Activated CD4-positive, alpha-beta T cell treated with anti-CD3 and anti-CD28 coated beads for 48 hours (primary cell): ENCODE data around the gene CEP131.

Source experiments
- DNase-seq: peaks from one replicate; pipeline ENCODE4 v3.0.0-alpha.2; 2020

The CEP131 gene

DNA sequence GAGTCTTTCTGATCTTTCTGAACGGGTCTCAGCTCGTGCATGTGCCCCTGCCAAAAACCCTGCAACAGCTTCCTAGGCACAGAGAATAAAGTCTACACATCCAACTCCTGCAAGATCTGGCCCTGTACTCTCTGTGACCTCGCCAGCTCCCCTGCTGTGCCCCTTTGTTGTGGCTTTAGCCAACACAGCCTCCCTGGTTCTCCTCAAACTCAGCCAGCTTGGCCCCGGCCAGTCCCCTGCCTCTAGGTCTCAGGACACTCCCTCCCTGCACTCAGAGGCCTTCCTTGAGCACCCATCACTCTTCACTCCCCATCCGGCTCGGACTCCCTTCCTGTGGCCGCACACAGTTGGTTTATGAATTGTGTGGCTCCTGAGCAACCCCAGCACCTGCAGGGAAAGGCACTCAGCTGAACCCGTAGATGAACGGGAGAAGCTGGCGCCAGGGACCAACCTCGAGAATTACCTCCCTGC is 1.4 kb downstream of the CEP131 start:
- DNase-seq, result no peak

DNA sequence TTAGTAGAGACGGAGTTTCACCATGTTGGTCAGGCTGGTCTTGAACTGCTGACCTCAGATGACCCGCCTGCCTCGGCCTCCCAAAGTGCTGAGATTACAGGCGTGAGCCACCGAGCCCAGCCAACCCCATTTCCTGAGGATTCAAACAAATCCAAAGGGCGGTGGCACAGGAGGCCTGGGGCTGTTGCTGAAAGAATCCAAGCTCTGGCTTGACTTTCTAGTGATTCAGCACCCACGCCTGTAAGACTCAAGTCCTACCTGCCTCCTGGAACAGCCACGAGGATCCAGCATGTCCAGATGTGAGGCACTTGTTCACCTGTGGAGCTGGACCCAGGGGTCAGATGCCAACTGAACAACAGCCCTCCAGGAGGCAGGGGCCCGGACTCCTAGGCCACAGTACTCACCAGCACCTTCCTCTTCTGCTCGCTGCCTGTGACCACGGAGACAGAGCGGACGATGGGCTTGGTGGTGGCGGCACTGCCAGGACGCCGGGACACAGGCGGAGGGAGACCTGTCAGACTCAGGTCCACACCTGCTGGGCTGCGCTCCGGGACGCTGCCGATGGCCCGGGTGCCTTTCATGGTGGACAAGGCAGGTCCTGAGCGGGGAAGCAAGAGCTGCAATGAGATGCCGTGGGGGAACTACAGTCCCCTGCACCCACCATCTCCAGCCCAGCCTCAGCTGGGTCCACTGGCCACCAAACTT is 3.1 kb downstream of the CEP131 start:
- no peak for DNase-seq

DNA sequence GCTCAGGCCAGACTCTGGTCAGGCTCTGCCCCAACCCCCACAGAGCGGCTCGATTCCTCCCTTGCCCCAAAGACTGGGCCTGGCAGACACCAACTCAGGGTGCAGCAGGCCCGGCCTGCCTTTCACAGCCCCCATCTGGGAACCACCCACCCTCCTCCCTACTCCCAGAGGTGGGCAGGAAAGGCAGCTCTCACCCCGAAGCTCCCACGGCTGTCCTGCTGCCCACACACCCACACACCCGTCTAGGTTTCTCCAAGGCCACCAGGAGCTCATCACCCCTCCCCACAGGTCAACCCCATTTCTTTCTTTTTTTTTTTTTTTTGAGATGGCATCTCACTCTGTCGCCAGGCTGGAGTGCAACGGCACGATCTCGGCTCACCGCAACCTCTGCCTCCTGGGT is 3.8 kb downstream of the CEP131 start:
- DNase-seq, result no peak

DNA sequence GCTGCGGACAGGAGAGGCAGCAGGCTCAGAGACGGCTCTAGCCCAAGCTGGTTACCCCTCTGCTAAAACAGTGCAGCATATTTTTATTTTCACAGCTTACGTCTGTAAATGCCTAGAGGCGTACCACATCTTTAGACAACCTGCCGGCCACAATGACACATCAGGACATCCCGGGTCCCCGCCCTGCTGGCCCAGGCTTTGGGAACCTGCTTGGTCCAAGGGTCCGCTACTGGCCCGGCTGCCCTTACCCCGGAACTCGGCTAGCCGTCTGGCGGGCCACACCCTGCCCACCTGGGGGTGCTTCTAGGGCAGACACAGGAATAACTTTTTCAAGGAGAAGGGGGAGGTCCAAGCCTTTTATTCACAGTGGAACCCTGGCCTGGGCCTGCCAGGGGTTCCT is 4.3 kb downstream of the CEP131 start:
- no peak for DNase-seq

DNA sequence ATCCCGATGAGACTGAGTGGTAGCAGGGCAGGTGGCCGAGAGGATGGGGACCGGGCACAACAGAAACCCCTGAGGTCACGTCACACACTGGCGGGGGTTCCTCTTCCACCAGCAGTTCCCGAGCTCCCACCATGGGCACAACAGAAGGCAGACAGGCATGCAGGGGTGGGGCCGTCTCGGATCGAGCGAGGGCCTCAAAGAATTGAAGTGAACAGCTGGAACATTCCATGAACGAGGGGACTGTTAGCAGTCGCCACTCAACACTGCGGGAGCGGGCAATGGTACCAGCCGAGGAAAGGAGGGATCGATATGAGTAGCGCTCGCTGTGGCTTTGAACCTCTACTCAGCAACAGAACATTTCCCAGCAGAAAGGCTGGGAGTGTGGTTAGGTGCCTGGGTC is 5.3 kb downstream of the CEP131 start:
- no peak for DNase-seq

DNA sequence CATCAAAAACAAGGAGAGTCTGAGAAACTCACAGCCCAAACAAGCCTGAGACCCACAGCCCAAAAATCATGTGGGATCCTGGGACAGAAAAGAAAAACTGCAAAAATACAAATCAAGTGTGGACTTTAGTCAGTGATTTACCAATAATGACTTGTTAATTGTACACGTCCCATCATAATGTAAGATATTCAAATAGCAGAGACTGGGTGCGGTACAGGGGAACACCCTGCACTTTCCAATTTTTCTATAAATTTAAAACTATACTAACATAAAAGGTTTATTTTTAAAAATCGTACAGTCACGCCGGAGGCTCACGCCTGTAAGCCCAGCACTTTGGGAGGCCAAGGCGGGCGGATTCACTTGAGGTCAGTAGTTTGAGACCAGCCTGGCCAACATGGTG is 8.8 kb downstream of the CEP131 start:
- no peak for DNase-seq

DNA sequence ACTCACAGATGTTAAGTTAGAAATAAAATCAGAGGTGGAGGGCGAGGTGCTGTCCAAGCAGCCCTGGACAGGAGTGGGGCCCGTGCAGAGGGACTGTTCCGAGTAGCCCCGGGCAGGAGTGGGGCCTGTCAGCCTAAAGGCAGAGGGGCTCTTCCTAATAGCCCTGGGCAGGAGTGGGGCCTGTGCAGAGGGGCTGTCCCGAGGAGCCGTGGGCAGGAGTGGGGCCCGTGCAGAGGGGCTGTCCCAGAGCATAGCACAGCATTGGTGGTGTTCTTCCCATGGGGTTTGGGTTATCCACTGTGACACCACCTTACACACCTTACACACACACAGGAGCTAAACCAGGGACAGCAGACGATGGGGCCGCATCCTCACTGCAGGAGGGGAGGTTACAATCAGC is 10.4 kb downstream of the CEP131 start:
- no peak for DNase-seq

DNA sequence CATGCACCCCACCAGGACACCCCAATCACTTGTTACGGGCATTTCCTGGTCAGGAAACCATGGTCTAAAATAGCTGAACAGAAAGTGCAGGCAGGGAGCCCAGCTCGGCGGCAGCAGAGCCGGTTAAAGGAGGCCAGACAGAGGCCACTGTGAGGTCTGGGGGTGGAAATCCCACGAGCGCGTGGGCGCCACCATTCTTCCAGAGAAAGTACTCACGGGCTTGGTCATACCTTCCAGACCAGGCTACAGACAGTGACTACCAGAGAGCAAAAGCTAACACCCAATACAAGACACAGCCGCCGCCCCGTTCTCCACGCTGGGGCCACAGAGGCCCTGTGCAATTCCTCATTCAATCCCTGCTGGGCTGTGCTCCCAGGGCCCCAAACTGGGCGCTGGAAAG is 11.9 kb downstream of the CEP131 start:
- no peak for DNase-seq

DNA sequence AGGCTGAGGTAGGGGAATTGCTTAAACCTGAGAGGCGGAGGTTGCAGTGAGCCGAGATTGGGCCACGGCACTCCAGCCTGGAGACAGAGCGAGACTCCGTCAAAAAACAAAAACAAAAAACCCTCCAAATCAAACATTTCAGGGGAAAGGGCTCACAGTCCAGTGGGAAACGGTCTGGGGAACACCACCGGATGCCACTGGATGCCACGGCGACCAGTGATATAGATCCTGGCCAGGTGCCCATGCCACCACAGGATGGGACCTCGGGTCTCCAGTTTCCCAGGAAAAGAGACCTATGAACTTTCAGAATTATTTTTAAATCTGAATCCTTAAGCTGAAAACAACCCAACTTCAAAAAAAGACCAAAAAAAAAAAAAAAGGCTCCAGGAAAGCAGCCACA is 12.3 kb downstream of the CEP131 start:
- no peak for DNase-seq

DNA sequence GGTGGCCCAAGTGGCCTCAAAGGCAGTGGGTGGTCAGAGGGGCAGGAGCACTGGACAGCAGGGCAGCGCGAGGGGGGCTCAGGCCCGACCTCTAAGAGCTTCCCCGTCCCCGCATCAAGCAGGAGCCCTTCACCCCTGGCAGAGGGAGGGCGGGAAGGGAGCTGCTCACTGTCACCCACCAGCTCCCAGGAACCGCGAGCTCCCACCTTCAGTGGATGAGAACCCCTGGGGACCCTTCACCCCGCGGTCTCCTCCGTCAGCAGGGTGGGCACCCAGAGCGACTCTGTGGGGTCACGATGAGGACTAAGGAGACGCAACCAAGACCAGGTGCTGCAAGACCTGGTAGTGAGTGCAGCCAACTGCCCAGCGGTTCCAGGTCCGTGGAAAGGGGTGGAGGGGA is 13.6 kb downstream of the CEP131 start:
- no peak for DNase-seq

DNA sequence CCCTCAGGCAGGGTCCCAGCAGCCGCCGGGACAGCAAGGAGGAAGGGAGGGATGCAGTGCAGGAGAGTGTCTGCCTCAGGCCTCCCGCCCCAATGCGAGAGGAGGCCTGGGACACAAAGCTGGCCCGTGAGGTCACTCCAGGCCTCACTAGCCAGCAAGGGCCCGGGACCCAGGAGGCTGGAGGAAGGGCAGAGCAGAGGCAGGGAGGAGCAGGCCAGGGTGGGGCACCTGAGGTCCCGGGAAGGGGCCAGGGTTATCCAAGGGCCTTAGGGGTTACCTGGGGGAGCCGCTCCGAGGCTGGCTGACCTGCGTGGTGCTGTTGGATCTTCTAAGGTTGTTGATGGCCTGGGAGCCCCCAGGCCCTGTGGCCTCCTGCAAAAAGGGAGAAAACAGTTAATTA is 14.1 kb downstream of the CEP131 start:
- no peak for DNase-seq

DNA sequence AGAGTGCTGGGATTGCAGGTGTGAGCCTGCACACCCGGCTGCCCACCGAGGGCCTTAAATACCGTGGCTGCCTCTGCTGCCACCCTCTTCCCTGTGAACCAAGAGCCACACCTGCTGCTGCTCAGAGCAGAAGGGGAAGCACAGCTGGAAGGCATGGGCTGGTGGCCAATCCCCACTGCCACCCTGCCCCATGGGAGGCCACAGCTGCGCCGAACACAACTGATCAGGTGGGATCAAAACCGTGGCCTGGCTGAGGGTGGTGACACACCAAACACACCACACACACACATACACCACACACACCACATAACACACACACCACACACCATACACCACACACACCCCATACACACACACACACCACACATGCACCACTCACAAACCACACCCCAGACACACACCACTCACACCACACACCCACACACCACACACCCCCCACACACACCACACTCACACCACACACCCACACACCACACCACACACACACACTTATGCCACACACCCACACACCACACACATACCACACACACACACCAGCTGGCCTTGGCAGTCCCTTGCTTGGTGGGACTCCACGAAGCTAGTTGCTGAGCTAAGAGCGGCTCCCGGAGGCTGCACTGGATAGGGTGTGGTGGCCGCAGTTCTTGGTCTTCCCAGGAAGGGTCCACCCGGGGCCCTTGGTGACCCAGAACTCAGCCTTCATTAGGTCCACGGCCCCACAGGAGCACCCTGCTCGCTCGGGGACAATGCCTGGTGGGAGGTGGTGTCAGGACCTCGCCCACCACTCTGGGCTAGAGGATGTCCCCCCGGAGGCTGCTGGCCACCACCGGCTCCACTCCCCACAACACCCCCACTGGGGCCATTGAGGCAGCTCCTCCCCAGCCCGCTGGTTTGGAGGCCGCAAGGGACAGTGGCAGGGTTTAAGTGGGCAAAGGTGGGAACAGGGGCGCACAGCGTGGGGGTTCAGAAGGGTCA is 14.9 kb downstream of the CEP131 start:
- DNase-seq, result no peak

DNA sequence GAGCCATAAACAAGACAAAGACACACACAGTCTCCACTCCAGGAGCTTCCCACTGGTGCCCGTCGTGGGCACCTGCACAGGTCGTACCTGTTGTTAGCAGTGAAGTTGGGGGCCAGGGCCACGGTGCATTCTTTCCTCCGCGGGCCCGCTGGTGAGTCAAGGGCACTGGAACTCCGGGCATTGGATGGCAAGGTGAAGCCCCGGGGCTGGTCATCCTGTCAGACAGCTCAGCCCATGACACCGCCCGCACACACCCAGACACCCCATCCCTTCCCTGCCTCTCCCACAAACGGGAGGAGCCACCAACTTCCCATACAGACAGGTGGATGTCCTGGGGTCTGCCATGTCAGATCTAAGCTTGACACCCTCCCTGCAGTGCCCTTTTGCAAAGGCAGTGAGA is 16.1 kb downstream of the CEP131 start:
- DNase-seq, result no peak

DNA sequence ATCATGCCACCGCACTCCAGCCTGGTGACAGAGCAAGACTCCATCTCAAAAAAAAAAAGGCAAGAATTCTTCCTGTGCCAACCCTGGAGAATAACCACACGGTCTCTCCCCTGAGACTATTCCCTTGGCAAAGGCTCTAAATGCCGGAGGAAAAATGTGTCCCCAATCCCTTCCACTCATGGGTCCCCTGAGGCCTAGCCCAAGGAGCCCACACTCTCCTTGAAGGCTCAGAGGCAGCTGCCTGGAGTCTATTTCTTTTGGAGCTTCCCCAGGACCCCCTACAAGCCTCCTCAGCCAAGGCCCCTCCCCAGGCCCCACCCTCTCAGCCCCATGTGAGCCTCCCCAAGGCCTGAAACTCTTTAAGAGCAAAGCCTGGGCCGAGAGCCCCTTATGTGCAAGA is 16.6 kb downstream of the CEP131 start:
- DNase-seq, result no peak

DNA sequence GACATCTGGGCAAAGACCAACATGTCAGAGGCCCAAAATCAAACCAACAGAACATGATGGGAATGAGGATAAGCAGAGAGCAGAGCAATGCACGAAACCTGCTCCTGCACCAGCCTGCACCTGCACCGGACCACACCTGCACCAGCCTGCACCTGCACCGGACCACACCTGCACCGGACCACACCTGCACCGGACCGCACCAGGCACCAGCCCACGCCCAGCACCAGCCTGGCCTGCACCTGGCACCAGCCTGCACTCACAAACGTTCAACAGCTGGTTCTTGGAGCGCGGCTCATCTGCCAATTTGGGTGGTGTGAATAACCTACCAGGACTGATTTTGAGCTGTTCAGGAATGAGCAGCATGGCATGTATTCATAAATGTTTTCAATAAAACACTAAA is 18.2 kb downstream of the CEP131 start:
- DNase-seq, result no peak

DNA sequence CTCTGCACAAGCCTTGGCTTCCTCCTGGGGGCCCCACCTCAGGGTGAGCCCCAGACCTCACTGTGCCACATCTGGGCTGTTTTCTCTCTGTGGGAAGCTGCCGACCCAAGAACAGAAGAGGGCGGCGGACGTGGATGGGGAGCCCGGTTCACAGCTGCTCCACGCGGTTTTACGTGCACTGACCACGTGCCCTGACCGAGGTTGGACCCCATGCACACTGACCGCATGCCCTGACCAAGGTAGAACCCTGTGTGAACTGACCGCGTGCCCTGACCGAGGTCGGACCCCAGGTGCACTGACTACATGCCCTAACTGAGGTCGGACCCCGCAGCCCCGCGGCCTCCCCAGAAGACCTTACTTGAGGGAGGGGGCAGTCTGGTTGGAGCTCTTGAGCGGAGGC is 19.6 kb downstream of the CEP131 start:
- DNase-seq, result no peak

DNA sequence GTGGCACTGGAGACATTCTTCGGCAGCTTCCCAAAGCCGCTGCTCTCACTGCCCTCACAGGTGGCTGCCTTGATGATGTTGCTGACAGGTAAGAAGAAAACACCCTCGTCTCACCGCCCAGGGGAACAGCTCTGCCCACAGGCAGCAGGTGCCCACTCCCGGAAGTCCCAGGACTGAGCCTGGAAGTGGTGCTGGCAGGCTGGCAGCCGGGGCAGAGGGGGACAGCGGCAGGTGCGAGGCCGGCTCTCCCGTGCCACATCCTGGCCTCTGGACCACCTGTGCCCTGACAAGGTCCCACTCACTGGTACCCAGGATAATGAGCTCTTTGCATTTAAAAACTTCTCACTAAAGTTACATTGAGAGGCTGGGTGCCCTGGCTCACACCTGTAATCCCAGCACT is 20.4 kb downstream of the CEP131 start:
- DNase-seq, result no peak

DNA sequence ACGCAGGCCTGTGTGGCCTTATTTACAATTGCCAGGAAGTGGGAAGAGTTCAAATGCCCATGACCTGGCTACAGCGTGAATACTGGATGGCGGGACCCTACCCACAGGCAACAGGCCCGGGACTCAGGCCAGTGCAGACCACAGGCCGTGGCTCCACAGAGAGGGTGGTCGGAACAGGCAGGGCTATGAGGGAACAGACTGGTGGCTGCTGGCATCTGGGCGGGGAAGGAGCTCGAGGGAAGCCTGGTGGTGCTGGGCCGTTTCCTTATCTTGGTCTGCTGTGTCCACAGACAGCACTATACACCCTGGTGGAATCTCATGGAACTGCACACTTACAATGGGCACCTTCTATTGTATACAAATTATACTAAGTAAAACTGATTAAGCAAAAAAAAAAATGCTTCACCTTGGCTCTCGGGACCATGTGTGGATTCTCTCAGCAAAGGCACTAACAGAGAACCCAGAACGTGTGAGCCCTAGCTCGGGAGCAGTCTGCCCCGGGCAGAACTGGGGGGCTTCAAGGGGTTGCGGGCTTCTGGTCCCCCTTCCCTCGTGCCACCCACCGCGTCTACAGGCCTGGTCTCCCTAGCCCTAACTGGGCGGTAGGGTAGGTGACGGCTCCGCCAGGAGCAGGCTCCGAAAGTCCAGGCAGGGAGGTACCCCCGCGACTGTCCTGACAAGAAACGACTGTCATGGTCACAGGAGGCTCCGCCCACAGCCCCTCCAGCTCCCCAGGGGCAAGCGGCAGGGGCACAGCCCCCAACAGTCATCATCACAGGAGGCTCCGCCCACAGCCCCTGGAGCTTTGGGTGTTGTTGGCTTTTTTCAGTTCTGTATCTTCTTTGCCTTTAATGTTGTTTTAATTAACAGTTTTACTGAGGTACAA is 21.8 kb downstream of the CEP131 start:
- peak; percentile 49 for DNase-seq

DNA sequence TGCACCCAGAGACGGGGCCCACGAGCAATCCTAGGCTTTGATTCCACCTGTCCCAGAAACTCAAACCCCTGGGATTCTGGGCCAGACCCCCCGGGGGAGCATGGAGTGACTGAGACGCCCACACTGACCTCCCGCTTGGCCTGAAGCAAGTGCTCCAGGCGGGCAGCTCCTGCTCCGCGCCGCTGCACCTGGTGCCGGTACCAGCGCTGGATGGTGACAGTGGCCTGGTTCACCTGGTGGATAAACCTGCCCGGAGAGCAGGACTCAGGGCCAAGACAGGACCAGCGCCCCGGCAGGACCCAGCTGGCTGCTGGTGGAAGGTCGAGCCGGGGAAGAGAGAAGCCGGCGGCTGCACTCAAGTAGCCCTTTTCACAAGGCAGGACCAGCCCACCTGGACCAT is 22.6 kb downstream of the CEP131 start:
- no peak for DNase-seq

DNA sequence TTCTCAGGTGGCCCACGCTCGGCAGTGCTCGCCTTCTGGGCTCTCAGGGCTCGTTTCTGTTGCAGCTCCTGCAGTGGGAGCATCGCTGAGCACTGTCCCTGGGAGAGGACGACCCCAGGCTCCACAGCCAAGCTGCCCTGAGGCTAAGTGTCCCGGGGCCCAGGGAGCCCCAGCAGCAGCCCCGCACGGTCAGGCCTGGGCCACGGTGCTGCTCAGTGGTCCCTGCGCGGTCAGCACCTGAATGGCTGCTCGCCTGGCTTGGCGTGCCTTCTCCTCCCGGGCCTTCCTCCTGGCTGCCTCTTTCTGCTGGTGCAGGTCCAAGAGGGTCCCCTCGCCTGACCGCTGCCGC is 23.3 kb downstream of the CEP131 start:
- DNase-seq, result no peak

DNA sequence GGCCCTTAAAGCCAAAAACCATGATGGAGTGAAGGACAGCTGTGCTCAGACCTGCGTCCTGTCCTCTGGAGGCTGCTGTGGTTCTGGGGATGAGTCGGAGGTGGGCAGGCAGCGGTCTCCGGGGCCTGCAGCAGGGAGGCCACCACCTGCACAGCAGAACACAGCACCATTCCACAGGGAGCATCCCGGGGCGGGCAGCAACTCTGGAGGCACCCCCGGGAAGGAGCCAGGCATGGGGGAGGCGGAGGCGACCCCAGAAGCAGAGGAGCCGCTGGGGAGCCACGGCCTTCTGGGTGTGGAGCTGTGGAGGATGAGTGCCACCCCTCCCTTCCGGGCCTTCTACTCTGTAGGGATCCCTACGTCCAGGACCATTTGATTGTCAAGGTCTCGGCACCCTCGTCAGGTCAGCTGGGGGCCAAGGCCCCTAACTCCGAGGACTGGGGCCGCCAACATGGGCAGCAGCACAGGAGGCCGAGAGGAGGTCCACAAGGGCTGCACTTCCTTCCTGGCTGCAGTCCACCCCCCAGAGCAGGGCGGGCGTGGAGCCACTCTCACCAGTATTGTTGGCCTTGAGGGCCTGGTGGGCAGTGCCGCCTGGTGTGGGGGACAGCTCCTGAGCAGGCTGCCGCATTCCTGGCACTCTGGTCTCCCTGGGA is 23.8 kb downstream of the CEP131 start:
- no peak for DNase-seq

DNA sequence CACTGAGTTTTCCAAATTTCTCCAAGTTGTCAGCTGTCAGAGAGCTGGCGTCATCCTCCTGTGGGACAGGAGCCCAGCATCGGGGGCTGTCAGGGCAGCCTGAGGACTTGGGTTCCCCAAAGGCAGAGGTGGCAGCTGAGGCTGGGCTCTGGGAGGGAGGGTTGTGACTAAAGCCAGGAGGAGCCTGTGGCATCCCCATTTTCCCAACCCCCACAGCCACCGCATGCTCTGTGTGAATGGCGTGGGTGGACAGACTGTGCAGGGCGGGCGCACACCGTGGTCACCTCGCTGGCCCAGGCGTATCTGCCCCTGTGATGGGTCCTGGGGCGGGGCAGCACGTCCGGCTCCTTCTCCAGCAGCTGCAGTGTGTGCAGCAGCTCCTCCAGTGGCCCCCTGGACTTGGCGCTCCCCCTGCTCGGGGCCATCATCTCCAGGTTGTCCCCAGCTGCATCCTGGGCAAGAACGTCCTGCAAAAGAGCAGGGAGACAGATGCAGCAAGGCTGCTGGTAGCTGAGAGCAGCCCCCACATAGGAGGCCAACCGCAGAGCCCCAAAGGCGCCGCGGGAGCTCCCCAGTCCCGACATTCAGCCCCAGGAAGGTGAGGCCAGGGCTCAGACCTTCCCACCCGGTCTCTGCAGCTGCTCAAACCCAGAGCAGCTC is 24.8 kb downstream of the CEP131 start:
- DNase-seq, result no peak
